Subcutaneous adipose tissue (tissue), 4 donors: ENCODE results near the gene CTU2. TPM values are rescaled to one million over a fixed set of nuclear protein-coding genes. Genes with fewer than 3 reads are reported as not detected.

Experiments used
- total RNA-seq, 4 donors: library from RNA; depleted of rRNA; stranded (reverse); fragments of >200 nt; gene quantifications; one replicate each; pipeline ENCODE4 v1.1.0, GENCODE V29; 2016
- TF ChIP-seq, protein P1 (sequence below): fragments of 450-650 bp; IDR thresholded peaks from one replicate; pipeline ENCODE4 v1.5.1; 2016; ENCODE audit warnings: low read depth, mild to moderate bottlenecking, control low read depth, antibody characterized with exemption, moderate library complexity

The CTU2 gene
- total RNA-seq, 4 donors from 2014 or later = 3.2 to 6.0 (median 4.8) TPM

DNA sequence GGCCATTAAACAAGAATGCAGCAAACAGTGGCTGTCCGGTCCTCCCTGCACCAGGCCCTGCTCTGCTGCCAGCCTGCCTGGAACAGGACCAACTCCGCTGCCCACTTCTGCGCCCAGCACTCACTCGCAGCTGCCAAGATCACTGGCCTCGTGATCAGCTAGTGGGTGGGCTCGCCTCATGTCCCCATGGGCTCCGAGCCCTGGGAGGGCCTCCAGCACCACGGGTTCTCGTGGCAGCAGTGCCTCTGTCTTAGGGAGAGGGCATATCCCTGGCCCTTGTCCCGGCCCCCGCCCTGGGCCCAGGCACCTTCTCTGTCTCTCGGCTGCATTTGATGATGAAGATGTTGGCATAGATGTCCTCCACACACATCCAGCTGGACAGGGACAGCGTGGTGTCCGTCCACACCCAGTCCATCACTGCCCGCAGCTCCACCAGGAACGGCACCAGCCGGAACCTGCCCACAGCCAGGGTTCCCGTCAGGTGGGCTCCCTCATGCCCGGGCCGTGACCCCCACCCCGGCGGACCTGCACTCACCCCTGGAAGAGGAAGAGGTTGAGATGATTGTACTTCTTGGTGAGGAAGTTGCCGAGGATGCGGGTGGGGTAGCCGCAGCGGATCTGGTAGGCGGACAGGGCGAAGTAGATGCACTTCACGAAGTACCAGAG is 13.1 kb downstream of the CTU2 start:
- TF ChIP-seq, protein P1, sequence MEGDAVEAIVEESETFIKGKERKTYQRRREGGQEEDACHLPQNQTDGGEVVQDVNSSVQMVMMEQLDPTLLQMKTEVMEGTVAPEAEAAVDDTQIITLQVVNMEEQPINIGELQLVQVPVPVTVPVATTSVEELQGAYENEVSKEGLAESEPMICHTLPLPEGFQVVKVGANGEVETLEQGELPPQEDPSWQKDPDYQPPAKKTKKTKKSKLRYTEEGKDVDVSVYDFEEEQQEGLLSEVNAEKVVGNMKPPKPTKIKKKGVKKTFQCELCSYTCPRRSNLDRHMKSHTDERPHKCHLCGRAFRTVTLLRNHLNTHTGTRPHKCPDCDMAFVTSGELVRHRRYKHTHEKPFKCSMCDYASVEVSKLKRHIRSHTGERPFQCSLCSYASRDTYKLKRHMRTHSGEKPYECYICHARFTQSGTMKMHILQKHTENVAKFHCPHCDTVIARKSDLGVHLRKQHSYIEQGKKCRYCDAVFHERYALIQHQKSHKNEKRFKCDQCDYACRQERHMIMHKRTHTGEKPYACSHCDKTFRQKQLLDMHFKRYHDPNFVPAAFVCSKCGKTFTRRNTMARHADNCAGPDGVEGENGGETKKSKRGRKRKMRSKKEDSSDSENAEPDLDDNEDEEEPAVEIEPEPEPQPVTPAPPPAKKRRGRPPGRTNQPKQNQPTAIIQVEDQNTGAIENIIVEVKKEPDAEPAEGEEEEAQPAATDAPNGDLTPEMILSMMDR = no peak

- TF ChIP-seq, protein P1 = no peak
Measured at GRCh38 chr16:88719933-88720296, 13.6 kb downstream of the CTU2 start.

DNA sequence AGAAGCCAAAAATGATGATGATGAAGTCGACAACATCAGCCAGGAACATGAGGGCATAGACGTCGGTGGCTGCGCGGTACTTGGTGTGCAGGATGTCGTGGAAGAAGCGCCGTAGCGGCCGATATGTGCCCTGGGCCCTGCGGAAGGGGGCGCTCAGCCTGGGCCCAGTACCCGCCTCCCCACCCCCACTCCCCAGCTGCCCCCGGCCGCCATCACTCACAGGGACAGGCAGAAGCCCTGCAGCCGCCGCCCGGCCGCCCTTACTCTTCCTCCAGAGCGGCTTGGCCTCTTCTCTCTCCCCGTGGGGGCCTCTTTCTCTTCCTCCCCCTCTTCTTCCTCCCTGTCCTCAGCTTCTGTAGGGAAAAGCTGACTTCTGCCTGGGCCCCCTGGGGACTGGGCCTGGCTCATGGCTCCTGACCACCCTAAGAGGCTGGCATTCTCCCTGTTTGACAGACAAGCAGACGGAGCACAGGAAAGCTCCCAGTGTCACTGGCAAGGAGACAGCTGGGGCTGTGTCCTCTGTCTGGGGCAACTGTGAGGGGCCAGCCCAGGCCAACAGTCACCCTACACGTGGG is 14.2 kb downstream of the CTU2 start:
- TF ChIP-seq, protein P1 = no peak

DNA sequence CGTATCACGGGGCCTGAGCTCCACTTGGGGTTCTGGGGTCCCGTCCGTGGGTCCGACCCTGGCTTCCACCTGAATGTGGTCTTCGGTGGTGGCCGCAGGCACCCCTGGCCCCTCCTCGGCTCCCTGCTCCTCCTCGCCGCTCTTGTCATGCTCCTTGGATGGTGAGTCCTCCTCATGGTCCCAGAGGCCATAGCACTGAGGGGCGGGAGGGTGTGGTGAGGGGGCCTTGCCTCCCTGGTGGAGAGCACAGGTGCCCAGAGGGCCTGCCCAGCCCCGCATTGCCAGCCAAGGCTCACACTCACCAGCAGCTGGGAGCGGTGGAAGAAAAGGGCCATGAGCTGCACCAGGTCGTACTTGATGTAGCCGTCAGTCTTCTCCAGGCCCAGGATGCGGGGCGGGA is 14.9 kb downstream of the CTU2 start:
- TF ChIP-seq, protein P1 = no peak

DNA sequence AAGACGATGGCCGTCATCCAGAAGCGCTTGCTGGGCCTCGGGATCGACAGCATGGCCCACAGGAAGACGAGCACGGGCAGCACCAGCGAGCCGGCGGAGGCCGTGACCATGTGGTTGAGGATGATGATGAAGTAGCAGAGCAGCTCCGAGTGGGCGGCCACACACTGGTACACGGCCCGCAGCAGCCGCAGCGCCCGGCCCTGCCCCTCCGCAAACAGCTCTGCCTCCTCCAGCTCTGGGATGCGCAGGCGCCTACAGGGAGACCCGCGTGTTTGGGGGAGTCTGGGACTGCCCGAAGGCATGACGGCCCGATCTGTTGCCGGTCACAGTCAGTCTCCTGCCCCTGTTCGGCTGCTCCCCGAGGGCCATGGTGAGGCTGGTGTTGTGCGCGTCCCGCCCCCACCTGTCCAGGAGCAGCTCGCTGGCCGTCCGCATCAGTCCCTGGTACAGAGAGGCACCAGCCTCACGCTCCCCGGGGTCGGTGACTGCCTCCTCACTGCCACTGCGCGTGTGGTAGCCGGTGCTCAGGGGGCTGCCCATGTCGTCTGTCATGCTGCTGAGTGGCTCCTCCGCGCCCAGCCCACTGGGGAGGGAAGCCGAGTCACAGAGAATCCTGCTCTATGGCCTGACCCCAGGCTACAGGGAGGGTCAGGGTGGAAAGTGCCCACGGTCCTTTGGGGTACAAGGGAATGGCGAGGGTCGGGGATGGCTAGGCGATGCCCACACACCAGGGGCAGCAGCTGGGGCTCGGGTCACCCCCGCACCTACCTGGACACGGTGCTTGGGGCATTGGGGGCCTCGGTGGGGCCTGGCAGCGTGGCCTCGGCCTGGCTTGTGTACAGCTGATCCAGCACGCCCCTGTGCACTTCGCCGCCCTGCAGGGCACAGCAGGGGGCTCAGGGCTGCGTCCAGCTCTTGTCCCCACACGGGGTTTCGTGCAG is 15.8 kb downstream of the CTU2 start:
- TF ChIP-seq, protein P1 = no peak

DNA sequence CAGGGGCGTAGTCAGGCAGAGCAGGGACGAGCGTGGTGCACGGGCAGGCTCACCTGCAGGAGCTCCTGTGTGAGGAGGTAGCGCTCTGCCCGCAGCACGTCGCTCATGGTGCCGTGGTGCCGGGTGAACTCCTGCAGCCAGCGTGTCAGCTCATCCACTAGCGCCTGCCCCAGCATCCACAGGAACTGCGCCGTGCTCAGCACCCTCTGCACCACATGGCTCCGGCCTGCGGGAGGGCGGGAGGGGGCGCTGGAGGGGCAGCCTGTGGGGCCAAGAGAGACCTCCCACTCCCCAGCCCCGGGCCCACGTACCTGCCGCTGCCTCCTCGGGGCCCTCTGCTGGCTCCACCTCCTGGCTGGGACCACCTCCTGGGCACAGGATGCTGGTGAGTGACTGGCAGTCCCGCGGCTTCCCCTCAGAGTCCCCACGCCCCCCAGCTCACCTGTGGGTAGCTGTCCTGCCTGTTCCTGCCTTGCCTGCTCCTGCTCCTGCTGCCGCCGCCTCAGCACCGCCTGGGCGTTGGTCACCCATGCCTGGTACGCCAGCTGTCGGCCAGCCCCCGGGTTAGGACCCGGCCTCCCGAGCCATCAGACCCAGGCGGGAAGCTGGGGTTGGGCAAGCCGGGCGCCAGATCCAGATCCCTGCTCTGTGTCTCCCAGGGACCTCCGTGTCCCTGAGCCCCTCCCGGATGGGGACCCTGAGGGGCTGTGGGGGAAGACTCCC is 16.6 kb downstream of the CTU2 start:
- TF ChIP-seq, protein P1 = no peak

- TF ChIP-seq, protein P1 = no peak
Measured at GRCh38 chr16:88723507-88723887, 17.2 kb downstream of the CTU2 start.
